MCF 10A (cell line): Measurements from ENCODE around the gene ATP5F1C. TPM values are rescaled to one million over a fixed set of nuclear protein-coding genes. Genes with fewer than 3 reads are reported as not detected.

Experiments used
- BruUV-seq: library from RNA; stranded (reverse); fragments of 400-500 nt; replicated peaks from 2 replicates; lab custom pipeline; 2021; lab: Mats Ljungman, UMichigan
- CTCF ChIA-PET: fragments of 300-600 bp; sonication (Branson Sonifier 250); formaldehyde crosslinking; extraction: SDS; loops from one replicate; lab custom pipeline; 2021; ENCODE audit warnings: antibody characterized with exemption, inconsistent platforms; lab: Yijun Ruan, JAX
- POLR2A ChIA-PET: fragments of 300-600, 350-650 bp; sonication (Branson Sonifier 250); formaldehyde crosslinking; extraction: SDS; loops from one replicate; lab custom pipeline; 2020; ENCODE audit warnings: antibody characterized with exemption, inconsistent platforms; lab: Yijun Ruan, JAX
- DNase-seq: peaks from one replicate; pipeline ENCODE4 v3.0.0-alpha.2; 2018; ENCODE audit not compliant: unreplicated experiment
- H3K27ac Mint-ChIP-seq: one replicate; pipeline ENCODE4 v1.8.0; 2022; ENCODE audit warnings: mild to moderate bottlenecking, low read depth, mixed read lengths; ENCODE audit not compliant: unreplicated experiment
- H3K27me3 Mint-ChIP-seq: one replicate; pipeline ENCODE4 v1.8.0; 2022; ENCODE audit warnings: mixed read lengths; ENCODE audit not compliant: insufficient read depth, unreplicated experiment
- H3K36me3 Mint-ChIP-seq: one replicate; pipeline ENCODE4 v1.8.0; 2022; ENCODE audit warnings: mild to moderate bottlenecking, moderate library complexity, mixed read lengths; ENCODE audit not compliant: insufficient read depth, unreplicated experiment
- H3K4me1 Mint-ChIP-seq: one replicate; pipeline ENCODE4 v1.8.0; 2022; ENCODE audit warnings: mixed read lengths; ENCODE audit not compliant: insufficient read depth, unreplicated experiment
- H3K4me3 Mint-ChIP-seq: one replicate; pipeline ENCODE4 v1.8.0; 2022; ENCODE audit warnings: mild to moderate bottlenecking, moderate library complexity, mixed read lengths; ENCODE audit not compliant: unreplicated experiment
- H3K9me3 Mint-ChIP-seq: one replicate; pipeline ENCODE4 v1.8.0; 2022; ENCODE audit warnings: mixed read lengths; ENCODE audit not compliant: unreplicated experiment
- CTCF ChIP-seq: fragments of 200-600 bp; IDR thresholded peaks from one replicate; pipeline ENCODE4 v1.8.0; 2022; ENCODE audit warnings: antibody characterized with exemption, mild to moderate bottlenecking; ENCODE audit not compliant: unreplicated experiment
- intact Hi-C: fragments of 100-400 bp; cut with micrococcal nuclease; formaldehyde crosslinking; loops from 2 replicates; pipeline ENCODE4 v1.14.1; 2022
- total RNA-seq: library from RNA; stranded (reverse); gene quantifications from 2 replicates; pipeline ENCODE4 v1.2.3, GENCODE V29; 2022

ATP5F1C gene
- total RNA-seq, 1 experiment from 2014 or later, result 281 TPM

- CTCF ChIA-PET, result interaction anchor here (0.6 to 0.9 kb wide), 2 partner anchors 16 to 30 kb away, joined by 3 to 4 read pairs; no protein-coding TSS in a partner anchor
- no peak for DNase-seq
- H3K4me3 Mint-ChIP-seq, result no peak overlapping the region
- no peak for TF ChIP-seq CTCF
- H3K9me3 Mint-ChIP-seq, result no peaks in the 10 kb centered on the region
- peaks cover 65% of the 10 kb centered on the region for H3K36me3 Mint-ChIP-seq
- H3K27ac Mint-ChIP-seq, result peak overlapping the region; percentile 19
- POLR2A ChIA-PET, result interaction anchor here (0.5 kb wide), 1 partner anchor 29 kb away, joined by 3 read pairs; no protein-coding TSS in a partner anchor
- no TSS peak for BruUV-seq
- intact Hi-C loops, result no loop called here
- peaks cover 50% of the 10 kb centered on the region for H3K4me1 Mint-ChIP-seq
- no peaks in the 10 kb centered on the region for H3K27me3 Mint-ChIP-seq
Observed at GRCh38 chr10:7794251-7795026, 6.5 kb downstream of the ATP5F1C start.

- H3K9me3 Mint-ChIP-seq, result no peaks in the 10 kb centered on the region
- H3K36me3 Mint-ChIP-seq, result peaks cover 70% of the 10 kb centered on the region
- no TSS peak for BruUV-seq
- no peak overlapping the region for H3K4me3 Mint-ChIP-seq
- H3K27me3 Mint-ChIP-seq, result no peaks in the 10 kb centered on the region
- peaks cover 45% of the 10 kb centered on the region for H3K4me1 Mint-ChIP-seq
- no peak for DNase-seq
- intact Hi-C loops, result no loop called here
- ChIA-PET POLR2A (interaction anchor here (0.6 to 6.2 kb wide), 2 partner anchors 7 to 64 kb away, joined by 3 to 59 read pairs; partner anchors contain the start of genes ATP5F1C and KIN), CTCF (interaction anchor here (0.5 to 0.9 kb wide), 2 partner anchors 115 to 270 kb away, joined by 3 to 5 read pairs; no protein-coding TSS in a partner anchor)
- TF ChIP-seq CTCF, result no peak
- H3K27ac Mint-ChIP-seq, result peak overlapping the region; percentile 17
Observed at GRCh38 chr10:7795605-7796004, 7.6 kb downstream of the ATP5F1C start.

GRCh38 chr10:7797582-7797981 lies 9.6 kb downstream of the ATP5F1C start:
- BruUV-seq, result no TSS peak
- H3K36me3 Mint-ChIP-seq, result peaks cover 77% of the 10 kb centered on the region
- DNase-seq, result peak; percentile 71
- H3K9me3 Mint-ChIP-seq, result no peaks in the 10 kb centered on the region
- intact Hi-C loops, result no loop called here
- peaks cover 27% of the 10 kb centered on the region for H3K4me1 Mint-ChIP-seq
- no peak overlapping the region for H3K4me3 Mint-ChIP-seq
- peak overlapping the region; percentile 50 for H3K27ac Mint-ChIP-seq
- POLR2A ChIA-PET, result interaction anchor here (0.7 to 6.2 kb wide), 5 partner anchors 9 to 1361 kb away, joined by 4 to 59 read pairs (median 12); partner anchors contain the start of genes ATP5F1C, KIN and TAF3
- CTCF ChIA-PET, result no interaction called here
- no peaks in the 10 kb centered on the region for H3K27me3 Mint-ChIP-seq
- TF ChIP-seq CTCF, result no peak

DNA sequence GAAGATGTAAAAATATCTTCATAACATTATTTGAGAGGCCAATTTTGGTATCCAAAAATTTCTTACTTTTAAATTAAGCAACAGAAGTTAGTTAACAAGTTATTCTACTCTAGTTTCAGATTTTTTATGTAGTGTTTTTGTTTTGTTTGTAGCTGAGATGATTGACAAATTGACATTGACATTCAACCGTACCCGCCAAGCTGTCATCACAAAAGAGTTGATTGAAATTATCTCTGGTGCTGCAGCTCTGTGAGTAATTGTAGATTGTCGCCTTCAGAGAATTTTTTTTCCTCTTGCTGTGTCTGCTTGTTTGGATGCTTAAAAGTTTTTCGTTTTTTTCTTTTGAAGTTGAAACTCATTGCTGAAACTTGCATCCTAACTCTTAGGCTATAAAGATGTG lies 14.6 kb downstream of the ATP5F1C start:
- no peak overlapping the region for H3K27ac Mint-ChIP-seq
- H3K36me3 Mint-ChIP-seq, result peaks cover 99% of the 10 kb centered on the region
- CTCF ChIA-PET, result interaction anchor here (0.6 kb wide), 1 partner anchor 302 kb away, joined by 3 read pairs; no protein-coding TSS in a partner anchor
- no peak for TF ChIP-seq CTCF
- H3K27me3 Mint-ChIP-seq, result no peaks in the 10 kb centered on the region
- no peak for DNase-seq
- no peak overlapping the region for H3K4me3 Mint-ChIP-seq
- POLR2A ChIA-PET, result interaction anchor here (1.1 to 1.8 kb wide), 3 partner anchors 13 to 15 kb away, joined by 4 to 9 read pairs (median 7); partner anchors contain the start of genes ATP5F1C, KIN and TAF3
- no TSS peak for BruUV-seq
- intact Hi-C loops, result no loop called here
- H3K9me3 Mint-ChIP-seq, result no peaks in the 10 kb centered on the region
- peaks cover 2% of the 10 kb centered on the region for H3K4me1 Mint-ChIP-seq
